Fibroblast of lung (primary cell): Measurements from ENCODE around the gene KCNIP4.

Experiments used
- CTCF ChIP-seq, 2 donors: IDR thresholded peaks in 1 of 2; conservative IDR thresholded peaks in 1 of 2; 1 replicate in 1 of 2; 2 replicates in 1 of 2; pipeline ENCODE4 v1.5.1; 2011 to 2012; ENCODE audit warnings: low read length in 2 of 2, control low read depth in 1 of 2, inconsistent platforms in 1 of 2, low read depth in 1 of 2, mild to moderate bottlenecking in 1 of 2
- EZH2 ChIP-seq: IDR thresholded peaks from 2 replicates; pipeline ENCODE4 v1.5.1; 2012; ENCODE audit warnings: low read length, control low read depth, mild to moderate bottlenecking; ENCODE audit errors: missing control alignments

GRCh38 chr4:21002976-21003375, 945.6 kb downstream of the KCNIP4 start:
- TF ChIP-seq EZH2 (no peak), CTCF (conservative IDR thresholded peaks at IDR 0.05 in 1 of 2, IDR thresholded peaks at IDR 0.05 in 1 of 2; ENCODE audit: low read depth in 1 of 2, low read length in 2 of 2) (no peak)
